HG03103 (cell line): ENCODE results near the gene CDH26.
"Not testable (repeated sequence)": the region's sequence is repeated elsewhere in the genome, so short reads cannot be mapped to it uniquely, and the experiment has no call there.

ENCODE experiments used
- ATAC-seq: cut with Tn5 transposase; IDR thresholded peaks from one replicate; pipeline ENCODE4 v1.9.1; 2021; ENCODE audit warnings: low read depth; ENCODE audit not compliant: unreplicated experiment

Gene CDH26

DNA sequence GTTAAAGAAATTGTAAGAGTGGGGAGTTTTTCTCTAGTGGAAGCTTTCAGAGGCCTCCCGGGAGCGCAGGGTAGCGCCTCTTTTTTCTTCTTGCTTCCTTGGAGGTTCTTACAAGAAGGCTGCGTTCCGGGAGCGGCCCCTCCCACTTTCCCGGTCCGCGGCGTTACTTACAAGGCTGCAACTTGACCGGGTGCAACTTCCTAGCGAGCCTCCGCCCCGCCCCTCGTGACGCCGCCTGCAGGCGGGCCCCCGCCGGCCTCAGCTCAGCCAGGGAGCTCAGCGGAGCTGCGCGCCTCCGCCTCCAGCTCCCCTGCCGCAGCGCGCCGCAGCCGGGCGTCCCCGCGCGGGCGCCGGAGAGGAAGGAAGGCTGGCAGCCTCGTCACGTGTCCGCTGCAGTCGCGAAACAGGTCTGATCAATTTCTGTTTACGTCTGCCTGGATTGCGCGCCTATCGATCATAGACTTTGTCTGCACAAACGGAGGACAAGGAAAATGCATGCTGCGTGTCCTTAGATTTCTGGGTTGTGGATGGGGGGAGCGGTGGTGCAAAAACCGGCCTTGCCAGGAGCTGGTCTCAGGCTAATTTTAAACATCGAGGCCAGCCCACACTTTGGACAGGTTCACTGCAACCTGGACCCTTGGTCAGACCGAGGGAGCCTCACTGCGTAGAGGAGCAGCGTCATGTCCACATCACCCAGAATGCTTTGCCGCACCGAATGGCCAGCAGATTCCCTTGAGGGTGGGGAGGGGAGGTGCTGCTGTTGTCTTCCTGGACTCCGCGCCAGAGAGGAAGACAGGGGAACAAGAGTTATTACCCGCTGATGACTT is 17.9 kb upstream of the CDH26 start, which contains the start of the genes FAM217B and PPP1R3D:
TSS of gene FAM217B (plus strand) at position 261 of the 827 bp plus-strand sequence. CDS start 3,555 bp downstream, outside the sequence.
TSS of gene PPP1R3D (minus strand) at position 177 of the 827 bp plus-strand sequence. CDS start 374 bp downstream, outside the sequence.
- ATAC-seq: peak; percentile 90

- ATAC-seq: no peak
Observed at GRCh38 chr20:59940956-59941294, 17.3 kb upstream of the CDH26 start.

GRCh38 chr20:59942245-59942644 is 16.0 kb upstream of the CDH26 start:
- no peak for ATAC-seq

- ATAC-seq: no peak
Observed at GRCh38 chr20:59944726-59945125, 13.5 kb upstream of the CDH26 start.

- no peak for ATAC-seq
Observed at GRCh38 chr20:59945175-59945574, 13.0 kb upstream of the CDH26 start.

DNA sequence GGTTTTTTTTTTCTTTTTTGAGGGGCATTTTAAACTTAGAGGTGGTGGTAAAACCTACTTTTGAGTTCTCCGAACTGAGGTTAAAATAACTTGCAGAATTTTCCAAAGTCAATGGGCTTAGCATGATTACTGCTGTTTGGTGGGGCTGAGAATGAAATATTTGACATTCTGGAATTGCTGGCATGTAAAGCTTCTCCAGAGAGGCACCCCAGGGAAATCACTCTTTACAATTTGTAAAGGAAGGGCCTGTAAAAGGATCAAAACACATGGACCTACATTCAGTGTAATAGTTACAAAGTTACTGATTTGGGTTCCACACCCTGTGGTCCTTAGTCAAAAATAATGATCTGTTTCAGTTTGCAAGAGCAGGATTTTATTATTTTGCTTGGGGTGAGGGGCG is 12.5 kb upstream of the CDH26 start:
- ATAC-seq: no peak

- no peak for ATAC-seq
Observed at GRCh38 chr20:59947376-59947775, 10.8 kb upstream of the CDH26 start.

- no peak for ATAC-seq
Observed at GRCh38 chr20:59948212-59948611, 10.0 kb upstream of the CDH26 start.

DNA sequence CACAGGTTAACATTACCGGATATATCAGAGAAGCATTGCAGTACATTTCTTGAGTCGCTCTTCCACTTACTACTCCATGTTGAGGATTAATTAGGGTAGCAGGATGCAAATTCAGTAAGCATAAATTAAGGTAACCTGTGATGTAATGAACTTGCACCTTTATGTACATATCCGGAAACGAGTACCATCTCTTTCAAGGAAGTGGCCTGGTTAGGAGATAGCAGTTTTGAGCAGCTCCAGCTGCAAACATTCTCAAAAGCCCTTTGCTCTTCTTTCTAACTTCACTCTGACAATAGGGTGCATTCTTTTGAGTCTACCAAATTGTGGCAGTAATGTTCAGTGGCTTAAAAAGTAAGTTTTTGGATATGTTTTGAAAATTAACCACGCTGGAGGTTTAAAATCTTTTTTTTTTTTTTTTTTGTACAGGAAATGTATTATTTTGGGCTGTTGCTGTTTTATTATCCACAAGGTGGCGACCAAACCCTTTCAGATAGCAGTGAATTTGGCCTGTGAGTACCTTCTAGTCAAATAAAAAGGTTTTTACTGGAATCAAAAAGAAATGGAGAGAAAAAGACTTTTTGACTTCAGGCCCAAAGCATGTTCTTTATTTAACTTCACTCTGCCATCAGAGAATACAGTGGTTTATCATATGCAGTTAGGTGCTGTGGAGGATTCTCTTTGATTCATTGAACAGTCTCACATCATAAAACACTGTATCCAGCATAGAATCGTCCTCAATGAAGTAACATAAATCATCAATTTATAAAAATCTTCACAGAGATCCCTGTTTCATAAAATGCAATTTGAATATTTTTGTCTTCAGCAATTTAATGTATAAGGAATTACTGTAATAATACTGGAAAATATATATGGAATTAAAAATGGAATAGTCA is 9.1 kb upstream of the CDH26 start:
- no peak for ATAC-seq

DNA sequence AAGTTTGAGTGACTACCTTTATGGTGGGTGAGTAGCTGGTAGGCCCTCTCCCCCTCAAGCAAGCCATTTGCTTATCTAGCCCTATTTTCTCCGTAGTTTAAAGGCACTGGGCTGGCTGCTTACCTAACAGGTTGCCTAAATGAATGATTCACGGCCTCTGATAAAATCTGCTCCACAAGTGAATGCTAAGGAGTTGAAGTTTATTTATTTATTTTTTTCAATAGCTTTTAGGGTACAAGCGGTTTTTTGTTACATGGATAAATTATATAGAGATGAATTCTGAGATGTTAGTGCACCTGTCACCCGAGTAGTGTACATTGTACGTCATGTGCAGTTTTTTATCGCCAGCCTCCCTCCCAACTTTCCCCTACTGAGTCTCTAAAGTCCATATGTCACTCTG is 8.3 kb upstream of the CDH26 start:
- no peak for ATAC-seq

DNA sequence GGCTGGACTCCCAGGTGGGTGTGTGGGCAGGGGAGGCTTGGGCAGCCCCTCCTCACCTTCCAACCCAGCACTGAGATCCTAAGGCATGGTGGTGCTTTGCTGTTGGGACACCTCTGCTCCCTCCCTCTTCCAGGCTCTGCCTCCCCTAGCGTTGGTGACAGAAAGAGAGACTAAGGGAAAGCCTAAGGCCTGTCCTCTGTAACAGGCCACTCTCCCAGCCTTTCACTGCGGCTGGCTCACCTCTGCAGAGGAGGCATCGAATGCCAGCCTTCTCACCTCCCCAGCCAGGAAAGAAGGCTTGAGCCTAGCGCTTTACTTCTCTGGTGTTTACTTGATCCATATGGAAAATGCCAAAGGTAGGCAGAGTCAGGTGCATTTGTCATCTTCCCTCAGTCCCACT is 3.5 kb upstream of the CDH26 start:
- ATAC-seq: no peak

DNA sequence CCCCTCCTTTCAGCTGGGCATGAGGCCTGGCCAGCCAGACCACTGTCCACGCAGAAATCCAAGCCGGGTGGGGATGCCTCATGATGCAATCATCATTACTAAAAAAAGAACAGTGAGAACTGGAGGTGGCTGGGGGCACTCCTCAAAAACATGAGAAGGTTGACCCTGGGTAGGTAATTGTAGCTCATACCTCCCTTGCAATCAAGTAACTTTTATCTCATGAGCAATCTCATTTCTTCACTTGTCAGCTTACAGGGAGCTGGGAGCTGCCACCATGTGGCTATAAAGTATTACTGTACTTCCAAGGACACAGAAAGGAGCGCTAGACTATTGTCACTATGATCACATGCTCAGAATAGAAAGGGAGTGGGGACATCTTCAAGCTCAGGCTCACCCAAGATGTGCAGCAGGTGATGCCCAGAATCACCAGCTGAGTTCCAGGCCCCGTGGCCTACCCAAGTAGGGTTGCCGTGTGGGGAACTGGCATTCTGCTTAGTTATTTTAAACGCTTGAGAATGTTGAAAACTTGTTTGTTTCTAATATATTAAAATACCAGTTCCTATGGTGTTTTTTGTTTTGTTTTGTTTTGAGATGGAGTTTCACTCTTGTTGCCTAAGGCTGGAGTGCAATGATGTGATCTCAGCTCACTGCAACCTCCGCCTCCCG is 3.0 kb upstream of the CDH26 start:
- no peak for ATAC-seq

DNA sequence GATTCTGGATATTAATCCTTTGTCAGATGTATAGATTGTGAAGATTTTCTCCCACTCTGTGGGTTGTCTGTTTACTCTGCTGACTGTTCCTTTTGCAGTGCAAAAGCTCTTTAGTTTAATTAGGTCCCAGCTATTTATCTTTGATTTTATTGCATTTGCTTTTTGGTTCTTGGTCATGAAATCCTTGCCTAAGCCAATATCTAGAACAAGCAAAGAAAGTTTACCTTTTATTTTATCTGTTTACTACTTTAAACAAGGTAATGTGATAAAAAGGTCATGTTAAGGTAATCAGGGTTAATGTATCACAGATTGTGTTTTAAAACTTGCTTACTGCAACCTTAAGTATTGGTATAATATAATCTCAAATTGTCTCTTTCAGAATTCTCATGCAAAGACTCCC is 655 bp upstream of the CDH26 start:
- not testable (repeated sequence) for ATAC-seq

- ATAC-seq: no peak
Observed at GRCh38 chr20:59958626-59959025, 403 bp downstream of the CDH26 start.

DNA sequence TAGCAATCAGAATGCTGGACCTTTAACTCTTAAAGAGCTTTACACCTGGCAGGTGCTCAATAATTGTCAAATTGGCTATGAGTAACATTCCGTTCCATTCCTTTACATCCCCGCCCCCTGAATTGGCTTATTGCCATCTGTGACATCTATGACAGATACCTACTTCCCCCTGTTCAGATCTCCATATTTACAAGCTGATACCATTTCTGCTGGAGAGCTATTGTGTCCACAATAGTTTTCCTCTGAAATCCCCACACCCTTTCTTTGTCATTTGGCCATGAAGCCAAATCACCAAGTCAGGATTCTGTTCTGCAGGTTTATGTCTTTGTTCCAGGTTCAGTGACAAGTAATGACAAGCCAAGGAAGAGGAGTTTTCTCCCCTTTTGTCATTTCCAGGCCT is 3.2 kb downstream of the CDH26 start:
- ATAC-seq: no peak

DNA sequence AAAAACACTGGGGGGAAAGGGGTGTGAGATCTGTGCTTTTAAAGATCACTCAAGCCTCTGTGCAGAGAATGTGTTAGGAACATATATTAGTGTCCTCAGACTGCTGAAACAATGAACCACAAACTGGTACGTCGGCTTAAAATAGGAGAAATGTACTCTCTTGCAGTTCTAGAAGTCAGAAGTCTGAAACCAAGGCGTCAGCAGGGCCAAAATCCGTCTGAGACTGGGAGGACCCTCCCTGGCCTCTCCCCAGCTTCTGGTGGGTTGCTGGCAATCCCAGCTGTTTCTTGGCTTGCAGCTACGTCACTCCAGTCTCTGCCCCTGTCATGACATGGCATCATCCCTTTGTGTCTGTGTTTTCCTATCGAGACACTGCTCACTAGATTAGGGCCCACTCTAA is 3.9 kb downstream of the CDH26 start:
- no peak for ATAC-seq

DNA sequence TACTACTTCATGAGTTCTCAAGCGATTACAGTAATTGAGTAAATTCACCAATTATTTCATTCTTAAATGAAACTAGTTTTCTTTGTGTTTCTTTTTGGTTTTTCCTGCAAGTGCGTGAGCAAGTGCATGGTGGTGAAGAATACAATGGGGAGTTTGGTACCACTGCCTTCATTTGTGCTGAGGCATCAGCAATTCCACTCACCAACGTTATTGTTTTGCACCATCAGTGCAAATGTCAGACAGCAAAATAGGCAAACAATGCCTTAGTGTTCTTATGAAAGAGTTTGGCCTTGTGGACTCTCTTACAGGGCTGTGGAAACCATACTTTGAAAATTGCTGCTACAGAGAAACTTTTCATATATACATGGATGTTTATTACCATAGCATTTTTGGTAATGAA is 8.2 kb downstream of the CDH26 start:
- ATAC-seq: no peak

- ATAC-seq: no peak
Observed at GRCh38 chr20:59971428-59971827, 13.2 kb downstream of the CDH26 start.

GRCh38 chr20:59972037-59972801 is 14.0 kb downstream of the CDH26 start:
- ATAC-seq: no peak

DNA sequence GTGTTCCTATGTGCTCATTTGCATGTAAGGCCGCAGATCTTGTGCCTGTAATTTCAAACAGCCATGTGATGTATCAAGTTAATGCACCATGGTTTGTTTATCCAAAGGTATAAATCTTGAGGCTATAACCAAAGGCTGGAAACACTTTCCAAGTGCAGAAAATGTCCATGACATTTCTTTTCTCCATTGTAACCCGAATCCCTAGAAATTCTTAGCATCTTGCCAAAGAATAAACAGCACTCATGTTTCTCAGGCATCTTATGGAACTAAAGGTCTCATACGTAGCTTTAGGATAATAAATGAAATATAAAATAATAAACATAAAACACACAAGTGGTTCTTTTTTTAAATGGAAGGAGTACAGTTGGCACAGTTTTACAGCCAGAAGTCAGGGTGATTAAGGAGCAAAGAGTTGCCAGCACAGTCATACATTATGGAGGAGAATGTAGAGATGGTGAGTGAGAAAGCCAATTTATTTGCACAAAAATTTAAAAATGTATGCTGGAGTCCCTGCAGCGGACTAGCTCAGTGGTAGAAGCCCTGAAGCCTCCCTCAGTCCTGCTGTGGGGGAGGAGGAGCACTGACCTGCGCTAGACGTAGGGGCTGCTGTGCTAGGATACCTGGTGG is 18.0 kb downstream of the CDH26 start:
- ATAC-seq: no peak
